Mesendoderm (in vitro differentiated cells): ENCODE data around the gene SKA1.

Experiments used
- DNase-seq: peaks from one replicate; pipeline ENCODE4 v3.0.0; 2013
- H2AK5ac ChIP-seq: 2 replicates; pipeline ENCODE4 v1.6.1; 2013; ENCODE audit warnings: low read length, inconsistent platforms
- H2BK120ac ChIP-seq: 2 replicates; pipeline ENCODE4 v1.6.1; 2013; ENCODE audit warnings: low read depth, mild to moderate bottlenecking, low read length, moderate library complexity, mixed read lengths
- H2BK15ac ChIP-seq: replicated peaks from 2 replicates; pipeline ENCODE4 v1.6.1; 2013; ENCODE audit warnings: low read depth, mild to moderate bottlenecking, moderate library complexity
- H2BK5ac ChIP-seq: 2 replicates; pipeline ENCODE4 v1.6.1; 2013; ENCODE audit warnings: low read length, inconsistent platforms
- H3K18ac ChIP-seq: 2 replicates; pipeline ENCODE4 v1.6.1; 2013; ENCODE audit warnings: mild to moderate bottlenecking, low read length, mixed read lengths
- H3K23ac ChIP-seq: one replicate; pipeline ENCODE4 v1.6.1; 2013; ENCODE audit warnings: low read length
- H3K27ac ChIP-seq: 2 replicates; pipeline ENCODE4 v1.5.1; 2013; ENCODE audit warnings: low read depth, mild to moderate bottlenecking, inconsistent platforms, low read length, moderate library complexity
- H3K27me3 ChIP-seq: 2 replicates; pipeline ENCODE4 v1.6.1; 2013; ENCODE audit warnings: low read length, control low read depth, mild to moderate bottlenecking, inconsistent platforms; ENCODE audit not compliant: insufficient read depth, poor library complexity
- H3K36me3 ChIP-seq: 2 replicates; pipeline ENCODE4 v1.6.1; 2013; ENCODE audit warnings: low read length, inconsistent platforms; ENCODE audit not compliant: control insufficient read depth, insufficient read depth
- H3K4ac ChIP-seq: one replicate; pipeline ENCODE4 v1.6.1; 2013; ENCODE audit warnings: low read depth, mild to moderate bottlenecking, low read length, moderate library complexity
- H3K4me1 ChIP-seq: 2 replicates; pipeline ENCODE4 v1.6.1; 2013; ENCODE audit warnings: low read depth, low read length, inconsistent platforms; ENCODE audit not compliant: control insufficient read depth
- H3K4me2 ChIP-seq: 2 replicates; pipeline ENCODE4 v1.6.1; 2013; ENCODE audit warnings: low read length
- H3K4me3 ChIP-seq: 2 replicates; pipeline ENCODE4 v1.5.1; 2013; ENCODE audit warnings: mild to moderate bottlenecking, low read length
- H3K56ac ChIP-seq: one replicate; pipeline ENCODE4 v1.6.1; 2013; ENCODE audit warnings: low read length
- H3K79me1 ChIP-seq: 2 replicates; pipeline ENCODE4 v1.6.1; 2013; ENCODE audit warnings: low read length, inconsistent platforms
- H3K79me2 ChIP-seq: 2 replicates; pipeline ENCODE4 v1.6.1; 2013; ENCODE audit warnings: mild to moderate bottlenecking, low read length; ENCODE audit not compliant: control insufficient read depth, insufficient read depth
- H3K9ac ChIP-seq: 2 replicates; pipeline ENCODE4 v1.6.1; 2013; ENCODE audit warnings: low read length, inconsistent platforms
- H4K5ac ChIP-seq: one replicate; pipeline ENCODE4 v1.6.1; 2013; ENCODE audit warnings: low read length
- H4K8ac ChIP-seq: one replicate; pipeline ENCODE4 v1.6.1; 2013; ENCODE audit warnings: low read depth, mild to moderate bottlenecking, control low read depth, low read length, moderate library complexity
- WGBS: extraction: QIAGEN DNeasy Blood & Tissue Kit; methylation state at CpG from one replicate; pipeline ENCODE4 v1.1.7; 2013; ENCODE audit warnings: low lambda C conversion rate, missing lambda C conversion rate; ENCODE audit not compliant: insufficient coverage; ENCODE audit errors: extremely low coverage; 5-methylcytosine and 5-hydroxymethylcytosine counted together

Gene SKA1

GRCh38 chr18:50338122-50338521 is 36.7 kb upstream of the SKA1 start:
- H3K4me1 ChIP-seq = peaks cover 7% of the 10 kb centered on the region

GRCh38 chr18:50338715-50339114 is 36.1 kb upstream of the SKA1 start:
- H3K27ac ChIP-seq = no peak overlapping the region
- no CpG with 5 or more reads among the region's 2 CpGs for whole genome bisulfite sequencing
- no peak overlapping the region for H2BK5ac ChIP-seq
- H3K9ac ChIP-seq = no peak overlapping the region
- H3K79me2 ChIP-seq = no peaks in the 10 kb centered on the region
- no peak overlapping the region for H3K4ac ChIP-seq
- no peak overlapping the region for H2BK120ac ChIP-seq
- no peak overlapping the region for H3K4me2 ChIP-seq
- no peak overlapping the region for H4K8ac ChIP-seq
- H3K23ac ChIP-seq = no peak overlapping the region
- no peak overlapping the region for H2BK15ac ChIP-seq
- H3K27me3 ChIP-seq = no peaks in the 10 kb centered on the region
- peaks cover 7% of the 10 kb centered on the region for H3K4me1 ChIP-seq
- no peaks in the 10 kb centered on the region for H3K36me3 ChIP-seq
- H3K18ac ChIP-seq = no peak overlapping the region
- H3K56ac ChIP-seq = peak overlapping the region; percentile 17
- no peak overlapping the region for H2AK5ac ChIP-seq
- H3K79me1 ChIP-seq = no peaks in the 10 kb centered on the region
- peak; percentile 65 for DNase-seq
- no peak overlapping the region for H4K5ac ChIP-seq
- no peak overlapping the region for H3K4me3 ChIP-seq

More at GRCh38 chr18:50338122-50338521, 36.7 kb upstream of the SKA1 start:
- Histone ChIP-seq H3K4ac (no peak overlapping the region), H3K18ac (no peak overlapping the region), H2BK15ac (no peak overlapping the region), H3K4me2 (no peak overlapping the region), H2BK5ac (no peak overlapping the region), H3K27me3 (no peaks in the 10 kb centered on the region), H3K79me1 (no peaks in the 10 kb centered on the region), H2BK120ac (no peak overlapping the region), H3K23ac (no peak overlapping the region), H3K36me3 (no peaks in the 10 kb centered on the region), H3K56ac (no peak overlapping the region), H2AK5ac (no peak overlapping the region), H3K9ac (no peak overlapping the region), H3K27ac (no peak overlapping the region), H4K8ac (no peak overlapping the region), H3K4me3 (no peak overlapping the region), H4K5ac (no peak overlapping the region), H3K79me2 (no peaks in the 10 kb centered on the region)
- WGBS = no CpG with 5 or more reads among the region's 2 CpGs
- no peak for DNase-seq

DNA sequence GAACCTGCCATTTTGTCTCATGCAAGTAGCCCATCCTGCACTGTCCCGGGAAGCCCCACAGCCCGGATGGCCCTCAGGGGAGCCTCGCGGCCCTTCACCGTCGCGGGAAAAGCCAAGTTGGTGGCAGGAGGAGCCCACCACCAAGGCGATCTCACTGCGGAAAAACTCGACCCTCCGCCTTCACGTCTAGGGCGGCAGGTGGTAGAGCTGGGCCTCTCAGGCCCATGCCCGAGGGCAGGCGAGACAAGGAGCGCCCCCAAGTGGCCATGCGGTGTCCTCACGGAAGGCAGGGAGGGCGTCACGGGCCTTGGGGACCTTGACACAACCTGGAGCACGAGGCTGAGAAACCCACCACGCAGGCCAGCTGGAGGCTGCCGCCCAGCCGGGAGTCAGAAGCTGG is 34.8 kb upstream of the SKA1 start:
- WGBS = no CpG with 5 or more reads among the region's 24 CpGs

GRCh38 chr18:50341443-50341842 is 33.4 kb upstream of the SKA1 start:
- H3K79me1 ChIP-seq = no peaks in the 10 kb centered on the region
- no peak overlapping the region for H3K4ac ChIP-seq
- H2BK15ac ChIP-seq = no peak overlapping the region
- H3K27ac ChIP-seq = no peak overlapping the region
- H3K4me3 ChIP-seq = no peak overlapping the region
- H3K9ac ChIP-seq = no peak overlapping the region
- no CpG with 5 or more reads among the region's 2 CpGs for WGBS
- no peaks in the 10 kb centered on the region for H3K36me3 ChIP-seq
- H2BK120ac ChIP-seq = no peak overlapping the region
- H3K27me3 ChIP-seq = no peaks in the 10 kb centered on the region
- H3K4me1 ChIP-seq = peaks cover 7% of the 10 kb centered on the region
- H2BK5ac ChIP-seq = no peak overlapping the region
- H3K4me2 ChIP-seq = no peak overlapping the region
- H3K56ac ChIP-seq = no peak overlapping the region
- H4K5ac ChIP-seq = no peak overlapping the region
- no peak overlapping the region for H4K8ac ChIP-seq
- no peak overlapping the region for H3K23ac ChIP-seq
- DNase-seq = no peak
- H3K18ac ChIP-seq = no peak overlapping the region
- no peak overlapping the region for H2AK5ac ChIP-seq
- H3K79me2 ChIP-seq = no peaks in the 10 kb centered on the region

More for the DNA sequence above, 34.8 kb upstream of the SKA1 start:
- Histone ChIP-seq H3K4me1 (peaks cover 7% of the 10 kb centered on the region), H3K56ac (no peak overlapping the region), H3K36me3 (no peaks in the 10 kb centered on the region), H2BK5ac (no peak overlapping the region), H3K4ac (no peak overlapping the region), H3K4me3 (no peak overlapping the region), H3K4me2 (no peak overlapping the region), H3K9ac (no peak overlapping the region), H4K5ac (no peak overlapping the region), H3K79me2 (no peaks in the 10 kb centered on the region), H3K18ac (no peak overlapping the region), H3K79me1 (no peaks in the 10 kb centered on the region), H2BK15ac (no peak overlapping the region), H3K23ac (no peak overlapping the region), H2BK120ac (no peak overlapping the region), H3K27me3 (no peaks in the 10 kb centered on the region), H3K27ac (no peak overlapping the region), H2AK5ac (no peak overlapping the region), H4K8ac (no peak overlapping the region)
- DNase-seq = peak; percentile 28

GRCh38 chr18:50350699-50351098 is 24.1 kb upstream of the SKA1 start:
- no peak overlapping the region for H4K8ac ChIP-seq
- no peak overlapping the region for H2BK120ac ChIP-seq
- no peaks in the 10 kb centered on the region for H3K4me1 ChIP-seq
- H3K4me2 ChIP-seq = no peak overlapping the region
- no peak overlapping the region for H2BK5ac ChIP-seq
- no peak overlapping the region for H3K9ac ChIP-seq
- no peaks in the 10 kb centered on the region for H3K27me3 ChIP-seq
- no peaks in the 10 kb centered on the region for H3K36me3 ChIP-seq
- H3K4me3 ChIP-seq = no peak overlapping the region
- no peak overlapping the region for H3K27ac ChIP-seq
- no peak overlapping the region for H3K56ac ChIP-seq
- H3K4ac ChIP-seq = no peak overlapping the region
- H4K5ac ChIP-seq = no peak overlapping the region
- H3K23ac ChIP-seq = no peak overlapping the region
- no peaks in the 10 kb centered on the region for H3K79me2 ChIP-seq
- H3K18ac ChIP-seq = no peak overlapping the region
- DNase-seq = no peak
- WGBS = no CpG with 5 or more reads among the region's 2 CpGs
- no peak overlapping the region for H2AK5ac ChIP-seq
- no peaks in the 10 kb centered on the region for H3K79me1 ChIP-seq
- no peak overlapping the region for H2BK15ac ChIP-seq
